Measurements from ENCODE around the gene KIF6.
"Not testable (repeated sequence)": the region's sequence is repeated elsewhere in the genome, so short reads cannot be mapped to it uniquely, and the experiment has no call there.

Gene KIF6

GRCh38 chr6:39707962-39708683 is 17.1 kb downstream of the KIF6 start:
- no peak for DNase-seq

GRCh38 chr6:39706819-39707335 is 18.3 kb downstream of the KIF6 start:
- no peak for DNase-seq

- no peak for DNase-seq
Observed at GRCh38 chr6:39702265-39702664, 22.9 kb downstream of the KIF6 start.

GRCh38 chr6:39700362-39700761 is 24.8 kb downstream of the KIF6 start:
- DNase-seq: no peak

GRCh38 chr6:39698789-39699188 is 26.4 kb downstream of the KIF6 start:
- DNase-seq: no peak

- DNase-seq: no peak
Observed at GRCh38 chr6:39696986-39697788, 28.0 kb downstream of the KIF6 start.

- no peak for DNase-seq
Observed at GRCh38 chr6:39695447-39695846, 29.8 kb downstream of the KIF6 start.

GRCh38 chr6:39693206-39693605 is 32.0 kb downstream of the KIF6 start:
- DNase-seq: no peak

GRCh38 chr6:39688494-39688893 is 36.7 kb downstream of the KIF6 start:
- DNase-seq: no peak

GRCh38 chr6:39686976-39687375 is 38.2 kb downstream of the KIF6 start:
- no peak for DNase-seq

GRCh38 chr6:39685938-39686337 is 39.3 kb downstream of the KIF6 start:
- DNase-seq: no peak

- no peak for DNase-seq
Observed at GRCh38 chr6:39685489-39685826, 39.8 kb downstream of the KIF6 start.

GRCh38 chr6:39684790-39685488 is 40.3 kb downstream of the KIF6 start:
- DNase-seq: no peak

- DNase-seq: no peak
Observed at GRCh38 chr6:39681674-39682121, 43.5 kb downstream of the KIF6 start.

- no peak for DNase-seq
Observed at GRCh38 chr6:39678914-39679313, 46.3 kb downstream of the KIF6 start.

- not testable (repeated sequence) for DNase-seq
Observed at GRCh38 chr6:39677318-39677717, 47.9 kb downstream of the KIF6 start.

- DNase-seq: no peak
Observed at GRCh38 chr6:39670519-39670918, 54.7 kb downstream of the KIF6 start.

GRCh38 chr6:39669973-39670342 is 55.2 kb downstream of the KIF6 start:
- no peak for DNase-seq

GRCh38 chr6:39669207-39669972 is 55.8 kb downstream of the KIF6 start:
- no peak for DNase-seq

- DNase-seq: no peak
Observed at GRCh38 chr6:39666706-39667489, 58.3 kb downstream of the KIF6 start.

GRCh38 chr6:39665861-39666260 is 59.3 kb downstream of the KIF6 start:
- DNase-seq: no peak

- no peak for DNase-seq
Observed at GRCh38 chr6:39664173-39664572, 61.0 kb downstream of the KIF6 start.

Data from stimulated activated CD4-positive, alpha-beta T cell treated with anti-CD3 and anti-CD28 coated beads, Interleukin-2, amount 100 ng/mL, for 24 hours (primary cell).